ENCODE results near the gene GRK5. TPM values are rescaled to one million over a fixed set of nuclear protein-coding genes. Genes with fewer than 3 reads are reported as not detected.

The GRK5 gene
- total and polyA plus RNA-seq, 9 of the 15 experiments (the other 6 are each of a cell fraction or from before 2014, with no cell fraction given) = 0.46 to 0.83 (median 0.67) TPM; not detected in 2

DNA sequence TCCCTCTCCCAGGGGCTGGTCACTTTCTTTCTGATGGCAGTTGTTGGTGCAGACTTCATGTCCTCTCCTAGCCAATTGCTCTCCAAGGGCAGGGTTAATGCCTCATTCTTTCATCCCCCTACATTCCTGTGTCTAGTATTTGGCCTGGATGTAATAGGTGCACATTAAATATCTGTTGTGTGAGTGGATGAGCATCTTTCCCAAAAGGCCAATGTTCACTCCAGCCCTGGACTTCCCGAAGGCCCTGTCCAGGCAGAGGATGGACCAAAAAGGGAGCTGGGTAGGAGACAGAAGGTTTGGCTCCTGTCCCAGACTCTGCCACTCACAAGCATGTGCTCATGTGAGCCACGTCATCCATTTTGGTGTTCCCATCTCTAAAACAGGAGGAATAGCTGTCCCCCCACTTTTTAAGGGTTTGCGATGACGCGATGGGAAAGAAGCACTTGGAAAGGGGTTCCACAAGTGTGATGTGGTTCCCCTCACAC is 287.7 kb downstream of the GRK5 start (continued):
- TF ChIP-seq, protein P1, sequence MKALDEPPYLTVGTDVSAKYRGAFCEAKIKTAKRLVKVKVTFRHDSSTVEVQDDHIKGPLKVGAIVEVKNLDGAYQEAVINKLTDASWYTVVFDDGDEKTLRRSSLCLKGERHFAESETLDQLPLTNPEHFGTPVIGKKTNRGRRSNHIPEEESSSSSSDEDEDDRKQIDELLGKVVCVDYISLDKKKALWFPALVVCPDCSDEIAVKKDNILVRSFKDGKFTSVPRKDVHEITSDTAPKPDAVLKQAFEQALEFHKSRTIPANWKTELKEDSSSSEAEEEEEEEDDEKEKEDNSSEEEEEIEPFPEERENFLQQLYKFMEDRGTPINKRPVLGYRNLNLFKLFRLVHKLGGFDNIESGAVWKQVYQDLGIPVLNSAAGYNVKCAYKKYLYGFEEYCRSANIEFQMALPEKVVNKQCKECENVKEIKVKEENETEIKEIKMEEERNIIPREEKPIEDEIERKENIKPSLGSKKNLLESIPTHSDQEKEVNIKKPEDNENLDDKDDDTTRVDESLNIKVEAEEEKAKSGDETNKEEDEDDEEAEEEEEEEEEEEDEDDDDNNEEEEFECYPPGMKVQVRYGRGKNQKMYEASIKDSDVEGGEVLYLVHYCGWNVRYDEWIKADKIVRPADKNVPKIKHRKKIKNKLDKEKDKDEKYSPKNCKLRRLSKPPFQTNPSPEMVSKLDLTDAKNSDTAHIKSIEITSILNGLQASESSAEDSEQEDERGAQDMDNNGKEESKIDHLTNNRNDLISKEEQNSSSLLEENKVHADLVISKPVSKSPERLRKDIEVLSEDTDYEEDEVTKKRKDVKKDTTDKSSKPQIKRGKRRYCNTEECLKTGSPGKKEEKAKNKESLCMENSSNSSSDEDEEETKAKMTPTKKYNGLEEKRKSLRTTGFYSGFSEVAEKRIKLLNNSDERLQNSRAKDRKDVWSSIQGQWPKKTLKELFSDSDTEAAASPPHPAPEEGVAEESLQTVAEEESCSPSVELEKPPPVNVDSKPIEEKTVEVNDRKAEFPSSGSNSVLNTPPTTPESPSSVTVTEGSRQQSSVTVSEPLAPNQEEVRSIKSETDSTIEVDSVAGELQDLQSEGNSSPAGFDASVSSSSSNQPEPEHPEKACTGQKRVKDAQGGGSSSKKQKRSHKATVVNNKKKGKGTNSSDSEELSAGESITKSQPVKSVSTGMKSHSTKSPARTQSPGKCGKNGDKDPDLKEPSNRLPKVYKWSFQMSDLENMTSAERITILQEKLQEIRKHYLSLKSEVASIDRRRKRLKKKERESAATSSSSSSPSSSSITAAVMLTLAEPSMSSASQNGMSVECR (CRISPR knock-in tag; IDR thresholded peaks at IDR 0.05) = no peak
- TF ChIP-seq, protein P2, sequence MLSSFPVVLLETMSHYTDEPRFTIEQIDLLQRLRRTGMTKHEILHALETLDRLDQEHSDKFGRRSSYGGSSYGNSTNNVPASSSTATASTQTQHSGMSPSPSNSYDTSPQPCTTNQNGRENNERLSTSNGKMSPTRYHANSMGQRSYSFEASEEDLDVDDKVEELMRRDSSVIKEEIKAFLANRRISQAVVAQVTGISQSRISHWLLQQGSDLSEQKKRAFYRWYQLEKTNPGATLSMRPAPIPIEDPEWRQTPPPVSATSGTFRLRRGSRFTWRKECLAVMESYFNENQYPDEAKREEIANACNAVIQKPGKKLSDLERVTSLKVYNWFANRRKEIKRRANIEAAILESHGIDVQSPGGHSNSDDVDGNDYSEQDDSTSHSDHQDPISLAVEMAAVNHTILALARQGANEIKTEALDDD (IDR thresholded peaks at IDR 0.05) = no peak
- TF ChIP-seq, protein P3, sequence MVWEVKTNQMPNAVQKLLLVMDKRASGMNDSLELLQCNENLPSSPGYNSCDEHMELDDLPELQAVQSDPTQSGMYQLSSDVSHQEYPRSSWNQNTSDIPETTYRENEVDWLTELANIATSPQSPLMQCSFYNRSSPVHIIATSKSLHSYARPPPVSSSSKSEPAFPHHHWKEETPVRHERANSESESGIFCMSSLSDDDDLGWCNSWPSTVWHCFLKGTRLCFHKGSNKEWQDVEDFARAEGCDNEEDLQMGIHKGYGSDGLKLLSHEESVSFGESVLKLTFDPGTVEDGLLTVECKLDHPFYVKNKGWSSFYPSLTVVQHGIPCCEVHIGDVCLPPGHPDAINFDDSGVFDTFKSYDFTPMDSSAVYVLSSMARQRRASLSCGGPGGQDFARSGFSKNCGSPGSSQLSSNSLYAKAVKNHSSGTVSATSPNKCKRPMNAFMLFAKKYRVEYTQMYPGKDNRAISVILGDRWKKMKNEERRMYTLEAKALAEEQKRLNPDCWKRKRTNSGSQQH (CRISPR knock-in tag; IDR thresholded peaks at IDR 0.05) = no peak
- TF ChIP-seq, protein P4, sequence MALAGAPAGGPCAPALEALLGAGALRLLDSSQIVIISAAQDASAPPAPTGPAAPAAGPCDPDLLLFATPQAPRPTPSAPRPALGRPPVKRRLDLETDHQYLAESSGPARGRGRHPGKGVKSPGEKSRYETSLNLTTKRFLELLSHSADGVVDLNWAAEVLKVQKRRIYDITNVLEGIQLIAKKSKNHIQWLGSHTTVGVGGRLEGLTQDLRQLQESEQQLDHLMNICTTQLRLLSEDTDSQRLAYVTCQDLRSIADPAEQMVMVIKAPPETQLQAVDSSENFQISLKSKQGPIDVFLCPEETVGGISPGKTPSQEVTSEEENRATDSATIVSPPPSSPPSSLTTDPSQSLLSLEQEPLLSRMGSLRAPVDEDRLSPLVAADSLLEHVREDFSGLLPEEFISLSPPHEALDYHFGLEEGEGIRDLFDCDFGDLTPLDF (CRISPR knock-in tag; IDR thresholded peaks at IDR 0.05) = no peak
- no peak for TF ChIP-seq ZBTB8A (IDR thresholded peaks at IDR 0.05; ENCODE audit: partially characterized antibody)

Measured in K562 (cell line).